DMS79 (cell line): ENCODE results near the gene CTPS1.

Experiments
- DNase-seq: peaks from one replicate; lab custom pipeline; 2025; lab: John Stamatoyannopoulos, UW

CTPS1 gene

DNA sequence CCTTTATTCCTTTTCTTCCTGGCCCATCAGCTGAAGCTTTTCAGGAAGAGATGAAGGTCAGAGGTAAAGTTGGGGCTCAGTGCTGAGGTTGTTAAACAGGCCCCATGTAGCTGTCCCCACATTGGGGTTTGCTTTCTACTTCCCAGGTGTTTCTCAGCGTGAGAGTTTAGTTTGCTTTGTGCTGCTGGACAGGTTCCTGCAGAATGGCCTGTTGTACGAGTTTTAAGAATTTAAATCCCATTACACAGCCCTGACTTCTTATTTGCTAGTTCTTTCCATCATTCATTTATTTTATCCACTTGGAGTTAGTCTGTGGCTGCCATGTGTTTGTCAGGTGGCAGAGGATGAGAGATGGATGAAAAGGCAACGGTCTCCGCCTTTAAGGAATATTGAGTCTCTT, 19.2 kb downstream of the CTPS1 start:
- DNase-seq, result no peak

DNA sequence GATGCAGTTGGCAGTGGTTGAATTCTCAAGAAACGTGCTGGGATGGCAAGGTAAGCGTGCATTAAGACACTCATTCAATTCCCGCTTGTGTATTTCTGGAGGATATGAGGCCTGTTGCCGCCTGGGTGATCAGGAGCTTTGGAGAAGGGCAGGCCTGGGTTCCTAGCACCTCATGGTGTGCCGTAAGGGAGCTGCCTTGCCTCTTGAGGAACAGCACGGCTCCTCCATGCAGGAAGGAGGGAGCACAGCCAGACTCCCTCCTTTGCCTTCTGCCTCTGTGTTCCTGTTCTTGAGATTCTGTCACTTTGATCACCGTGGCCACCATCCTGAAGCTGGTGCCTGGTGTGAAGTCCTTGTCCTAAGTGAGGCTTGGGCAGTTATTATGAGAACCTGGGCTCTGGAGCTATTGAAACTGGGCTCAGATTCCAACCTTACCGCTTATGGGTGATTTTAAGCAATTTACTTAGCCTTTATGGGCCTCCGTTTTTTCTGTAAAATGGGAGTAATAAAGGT, 23.7 kb downstream of the CTPS1 start:
- peak; percentile 10 for DNase-seq

DNA sequence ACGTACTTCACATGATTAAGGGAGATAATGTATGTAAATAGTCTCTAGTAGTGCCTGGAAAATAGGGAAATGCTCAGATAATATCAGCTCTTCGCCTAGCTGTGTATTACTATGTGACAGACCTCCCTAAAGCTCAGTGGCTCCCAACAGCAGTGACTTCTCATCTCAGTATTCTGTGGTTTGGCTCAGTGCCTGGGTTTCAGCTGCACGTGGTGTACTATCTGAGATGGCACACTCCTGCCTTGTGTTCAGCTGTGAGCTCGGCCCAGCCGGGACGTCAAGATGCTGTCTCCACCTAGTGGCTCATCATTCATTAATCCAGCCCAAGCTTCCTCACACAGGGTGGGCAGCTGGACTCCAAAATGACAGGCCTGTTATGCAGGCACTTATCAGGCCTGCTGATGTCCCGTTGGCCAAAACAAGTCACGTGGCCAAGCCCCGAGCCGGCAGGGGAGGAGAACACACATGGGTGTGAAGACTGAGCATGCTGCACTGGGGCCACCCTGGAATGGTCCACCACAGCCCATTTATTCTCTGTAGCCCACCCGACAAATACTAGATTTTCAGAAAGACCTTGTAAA, 24.2 kb downstream of the CTPS1 start:
- DNase-seq, result peak; percentile 96

DNA sequence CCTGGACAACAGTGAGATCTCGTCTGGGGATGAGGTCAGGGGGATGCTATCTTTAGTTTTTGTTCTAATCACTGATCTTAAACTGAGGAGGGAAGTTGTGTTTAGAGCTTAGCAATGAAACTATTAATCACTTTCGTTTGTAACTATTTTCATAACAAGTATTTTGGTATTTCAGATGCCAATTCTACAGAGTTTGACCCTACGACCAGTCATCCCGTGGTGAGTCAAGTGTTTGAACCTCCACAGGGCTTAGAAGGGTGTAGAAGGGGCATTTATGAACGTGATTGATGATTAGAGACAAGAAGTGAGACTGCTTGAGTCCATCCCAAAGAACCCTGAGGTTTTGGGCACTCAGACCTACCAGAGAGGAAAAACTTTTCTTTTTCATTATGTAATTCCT, 26.4 kb downstream of the CTPS1 start:
- no peak for DNase-seq

DNA sequence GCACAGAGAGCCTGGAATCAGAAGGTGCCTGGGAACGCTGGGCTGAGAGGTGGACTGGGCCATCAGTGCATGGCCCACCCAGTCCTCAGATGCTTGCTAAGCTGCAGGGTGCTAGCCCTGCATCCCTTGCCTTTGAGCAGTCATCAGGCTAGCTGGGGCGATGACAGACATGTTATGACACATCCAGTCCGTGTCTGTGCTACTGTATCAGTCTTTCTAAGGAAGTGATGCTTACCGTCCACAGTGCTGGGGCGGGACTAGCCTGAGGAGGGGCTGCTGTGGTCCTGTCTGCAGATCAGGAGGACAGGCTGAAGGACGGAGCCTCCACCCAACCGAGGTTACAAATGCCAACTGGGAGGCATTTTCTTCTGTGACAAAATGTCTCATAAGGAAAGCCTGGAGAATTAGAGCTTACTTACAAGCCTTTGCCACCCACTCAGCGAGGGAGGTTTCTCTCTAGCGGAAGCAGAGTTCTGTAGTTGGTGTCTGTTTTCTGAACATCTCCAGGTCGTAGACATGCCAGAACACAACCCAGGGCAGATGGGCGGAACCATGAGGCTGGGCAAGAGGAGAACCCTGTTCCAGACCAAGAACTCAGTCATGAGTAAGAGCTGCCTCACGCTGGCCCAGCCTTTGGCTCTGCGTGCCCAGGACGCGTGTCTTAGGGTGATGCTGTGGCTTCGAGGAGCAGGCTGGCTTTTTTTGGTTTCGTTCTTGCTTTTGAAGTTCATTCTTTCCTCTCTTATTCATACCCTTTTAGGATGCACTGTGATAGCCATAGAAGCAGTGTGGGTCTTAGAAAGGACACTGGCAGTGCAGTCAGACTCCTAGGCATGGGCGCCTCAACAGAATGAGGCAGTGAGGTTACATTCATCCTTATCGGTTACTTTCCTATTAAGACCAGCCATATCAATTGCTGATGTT, 27.7 kb downstream of the CTPS1 start:
- DNase-seq, result no peak

DNA sequence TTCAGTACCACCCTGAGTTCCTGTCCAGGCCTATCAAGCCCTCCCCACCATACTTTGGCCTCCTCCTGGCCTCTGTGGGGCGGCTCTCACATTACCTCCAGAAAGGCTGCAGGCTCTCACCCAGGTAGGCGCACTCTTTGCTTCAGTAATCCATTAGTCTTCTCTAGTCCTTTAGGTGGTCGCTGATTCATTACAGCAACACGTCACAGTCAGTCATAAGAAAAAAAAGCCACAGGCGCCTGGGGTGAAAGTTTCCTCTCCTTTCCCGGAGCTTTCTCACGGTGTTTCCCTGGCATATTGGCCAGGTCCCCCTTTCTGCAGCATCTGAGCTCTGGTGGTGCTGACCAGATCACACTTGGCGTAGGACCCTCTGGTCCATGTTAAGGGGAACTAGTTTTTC, 30.0 kb downstream of the CTPS1 start:
- DNase-seq, result no peak

DNA sequence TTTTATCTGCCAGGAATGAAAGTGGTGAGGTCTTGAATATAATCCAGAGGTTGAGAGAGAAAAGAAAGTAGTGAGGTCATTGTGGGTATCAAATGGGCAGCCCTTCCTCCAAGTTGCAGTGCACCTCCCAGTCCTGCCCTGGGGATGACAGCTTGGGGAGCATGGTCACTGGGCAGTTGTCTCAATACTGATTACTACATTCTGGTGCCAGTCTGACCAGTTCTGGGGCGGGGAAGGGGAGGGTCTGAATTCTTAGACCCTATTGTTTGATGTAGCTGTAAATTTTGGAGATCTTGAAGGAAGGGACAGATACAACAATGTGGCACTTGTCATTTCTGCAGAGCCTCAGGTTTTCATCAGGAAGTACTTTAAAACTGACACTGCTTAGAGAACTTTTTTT, 30.8 kb downstream of the CTPS1 start:
- DNase-seq, result no peak

DNA sequence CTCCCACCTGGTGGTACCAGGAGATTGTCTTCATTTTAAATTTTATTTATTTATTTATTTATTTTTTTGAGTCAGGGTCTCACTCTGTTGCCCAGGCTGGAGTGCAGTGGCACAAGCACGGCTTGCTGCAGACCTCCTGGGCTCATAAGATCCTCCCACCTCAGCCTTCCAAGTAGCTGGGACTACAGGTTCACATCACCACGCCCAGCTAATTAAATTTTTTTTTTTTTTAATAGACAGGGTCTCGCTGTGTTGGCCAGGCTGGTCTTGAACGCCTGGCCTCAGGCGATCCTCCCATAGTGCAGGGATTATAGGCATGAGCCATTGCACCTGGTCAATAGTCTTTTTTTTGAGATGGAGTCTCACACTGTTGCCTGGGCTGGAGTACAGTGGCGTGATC, 33.5 kb downstream of the CTPS1 start:
- no peak for DNase-seq

DNA sequence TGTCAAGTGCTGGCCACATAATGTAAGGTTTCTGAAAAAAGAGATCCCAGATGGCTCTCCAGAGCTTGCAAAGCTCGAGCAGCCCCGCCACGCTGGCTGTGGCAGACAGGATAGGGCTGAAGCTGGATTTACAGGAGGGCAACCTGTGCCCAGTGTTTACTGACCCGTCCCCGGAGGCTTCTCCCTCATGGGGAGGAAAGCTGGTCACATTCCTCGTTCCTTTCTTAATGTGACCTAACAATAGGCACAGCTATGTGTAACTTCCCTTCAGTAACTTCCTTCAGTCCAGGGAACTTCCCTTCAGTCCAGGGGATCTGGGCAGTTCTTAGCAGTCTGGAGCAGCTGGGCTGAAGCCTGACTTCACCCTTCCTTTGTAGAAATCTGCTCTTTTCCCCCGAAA, 34.3 kb downstream of the CTPS1 start:
- DNase-seq, result no peak

DNA sequence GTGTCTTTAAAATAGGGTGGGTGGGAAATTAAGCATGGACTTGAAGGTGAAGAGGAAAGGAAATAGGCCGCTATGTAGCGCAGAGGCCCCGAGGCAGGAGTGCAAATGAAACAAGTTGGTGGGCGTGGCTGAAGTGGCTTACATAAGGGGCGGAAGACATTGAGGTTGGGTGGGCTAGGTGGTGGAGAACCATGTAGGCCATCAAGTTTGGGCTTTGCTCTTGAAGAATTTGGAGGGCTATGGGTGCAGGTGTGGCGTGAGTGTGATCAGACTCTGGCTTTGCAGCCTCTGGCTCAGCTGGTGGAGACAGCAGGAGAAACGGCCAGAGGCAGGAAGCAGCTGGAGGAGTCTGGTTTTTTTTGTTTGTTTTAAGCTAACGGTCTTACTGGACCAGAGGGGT, 35.4 kb downstream of the CTPS1 start:
- DNase-seq, result no peak

DNA sequence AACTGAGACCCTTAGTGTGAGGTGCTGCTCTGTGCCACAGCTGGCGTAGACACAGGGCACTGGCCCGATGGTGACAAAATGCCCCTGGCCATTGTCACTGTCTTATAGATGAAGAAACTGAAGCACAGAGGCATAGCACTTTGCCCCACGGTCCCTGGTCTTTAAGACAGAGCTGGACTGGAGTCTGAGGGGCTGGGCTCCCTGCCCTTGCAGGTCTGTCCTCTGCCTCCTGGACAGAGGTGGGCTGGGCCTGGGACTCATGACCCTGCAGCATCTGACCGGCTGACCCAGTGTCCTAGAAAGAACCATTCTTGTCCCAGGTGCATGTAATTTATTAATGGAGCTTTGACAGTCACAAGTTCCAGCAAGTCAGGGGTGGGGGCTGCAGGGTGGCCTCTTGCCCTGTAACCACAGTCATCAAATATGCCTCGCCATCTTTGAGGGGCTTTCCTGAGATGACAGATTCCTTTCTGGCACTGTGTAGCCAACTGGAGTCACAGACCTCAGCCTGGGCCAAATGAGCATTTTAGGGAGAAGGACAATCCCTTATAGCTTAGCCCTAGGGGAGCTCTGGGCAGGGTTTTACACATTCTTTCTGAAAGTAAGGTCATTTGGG, 35.9 kb downstream of the CTPS1 start:
- no peak for DNase-seq

DNA sequence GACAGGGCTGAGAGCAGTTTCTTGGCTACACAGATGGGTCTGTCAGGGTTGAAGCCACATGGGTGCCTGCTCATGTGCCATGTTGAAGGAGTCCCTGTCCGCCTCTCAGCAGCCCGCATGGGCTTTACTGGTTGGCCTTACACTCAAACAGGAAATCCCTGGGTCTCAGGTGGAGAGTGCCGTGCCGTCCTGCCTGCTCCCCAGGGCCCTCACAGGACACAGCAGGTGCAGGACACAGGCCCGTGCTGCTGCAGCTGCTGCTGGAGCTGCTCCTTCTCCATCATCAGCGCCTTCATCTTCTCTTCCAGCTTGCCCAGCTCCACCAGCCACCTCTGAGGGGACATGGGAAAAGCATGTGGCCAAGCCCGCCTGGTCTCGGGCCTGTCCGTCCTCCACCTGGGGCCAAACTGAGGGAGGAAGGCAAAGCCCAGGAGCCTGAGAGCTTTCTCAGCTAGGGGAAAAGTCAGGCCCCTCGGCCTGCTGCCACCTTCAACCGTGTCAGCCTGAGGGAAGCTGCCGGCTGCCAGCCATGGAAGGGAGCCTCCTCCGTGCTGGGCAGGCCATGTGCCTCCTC, 36.5 kb downstream of the CTPS1 start:
- DNase-seq, result no peak

DNA sequence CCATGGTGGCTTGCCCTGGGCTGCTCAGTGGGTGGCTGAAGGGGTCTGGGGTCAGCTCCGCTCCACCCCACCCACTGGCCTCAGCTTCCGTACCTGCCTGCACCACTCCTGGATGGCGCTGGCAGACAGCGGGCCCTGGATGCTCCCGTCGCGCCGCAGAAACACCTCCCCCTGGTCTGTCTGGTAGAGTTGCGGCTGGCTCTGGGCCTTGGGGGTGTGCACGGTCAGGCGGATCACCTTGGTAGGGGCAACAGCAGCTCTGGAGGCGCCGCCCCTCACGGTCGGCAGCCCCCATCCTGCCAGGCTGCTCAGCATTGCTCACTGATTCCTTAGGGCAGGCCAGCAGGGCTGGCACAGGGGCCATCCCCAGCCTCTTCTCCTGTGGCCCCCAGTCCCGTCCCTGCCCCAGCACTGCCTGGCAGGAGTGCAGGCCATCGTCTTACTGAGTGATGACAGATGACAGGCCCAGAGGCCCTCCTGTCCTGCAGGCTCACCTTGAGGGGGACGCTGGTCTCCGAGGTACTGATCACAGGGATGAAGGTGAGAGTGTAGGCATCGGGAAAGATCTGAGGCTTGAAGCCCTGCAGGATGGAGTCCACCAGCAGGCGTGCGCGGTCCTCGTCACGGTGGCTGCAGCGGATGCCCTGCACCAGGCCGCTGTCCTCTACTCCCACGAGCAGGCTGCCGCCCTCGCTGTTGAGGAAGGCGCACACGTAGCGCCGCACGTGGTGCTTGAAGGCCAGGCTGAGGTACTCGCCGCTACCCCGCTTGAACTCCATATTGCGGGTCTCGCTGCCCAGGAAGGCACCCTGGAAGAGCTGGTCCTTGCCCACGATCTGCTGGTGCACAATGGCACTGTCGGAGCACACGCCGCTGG, 37.9 kb downstream of the CTPS1 start:
- DNase-seq, result no peak

DNA sequence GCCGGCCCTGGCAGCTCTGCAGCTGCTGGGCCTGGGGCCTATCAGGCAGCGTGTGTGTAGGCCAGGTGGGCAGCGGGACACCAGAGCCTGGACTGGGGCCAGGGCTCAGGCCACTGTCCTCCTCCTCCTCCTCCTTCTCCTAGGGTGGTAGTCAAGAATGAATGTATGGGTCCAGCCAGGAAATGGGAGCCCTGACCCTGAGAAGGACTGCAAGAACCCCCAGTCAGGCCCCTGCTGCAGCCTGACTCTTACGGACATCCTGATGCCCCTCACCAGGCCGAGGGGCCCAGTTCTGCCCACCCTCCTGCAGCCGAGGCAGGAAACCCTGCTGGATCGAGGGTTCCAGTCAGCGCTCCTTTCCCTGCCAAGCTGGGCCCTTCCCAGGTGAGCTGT, 38.5 kb downstream of the CTPS1 start:
- no peak for DNase-seq

DNA sequence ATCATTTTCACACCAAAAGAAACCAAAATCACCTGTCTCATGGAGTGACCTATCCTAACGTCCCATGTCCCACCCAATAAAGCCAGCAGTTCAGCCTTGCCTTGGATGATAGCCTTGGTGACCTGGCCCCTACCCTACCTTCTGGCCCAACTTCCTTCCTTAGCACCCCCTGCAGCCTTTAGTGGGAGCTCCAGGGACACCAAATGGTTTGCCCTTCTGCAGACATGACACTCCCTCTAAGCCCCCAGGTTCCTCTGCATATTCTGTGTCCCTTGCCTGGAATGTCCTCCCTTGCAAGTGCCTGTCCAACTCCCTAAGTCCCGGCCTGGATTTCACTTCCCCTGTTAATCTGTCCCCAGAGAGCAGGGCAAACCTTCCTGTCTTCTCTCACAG, 39.9 kb downstream of the CTPS1 start:
- DNase-seq, result no peak

DNA sequence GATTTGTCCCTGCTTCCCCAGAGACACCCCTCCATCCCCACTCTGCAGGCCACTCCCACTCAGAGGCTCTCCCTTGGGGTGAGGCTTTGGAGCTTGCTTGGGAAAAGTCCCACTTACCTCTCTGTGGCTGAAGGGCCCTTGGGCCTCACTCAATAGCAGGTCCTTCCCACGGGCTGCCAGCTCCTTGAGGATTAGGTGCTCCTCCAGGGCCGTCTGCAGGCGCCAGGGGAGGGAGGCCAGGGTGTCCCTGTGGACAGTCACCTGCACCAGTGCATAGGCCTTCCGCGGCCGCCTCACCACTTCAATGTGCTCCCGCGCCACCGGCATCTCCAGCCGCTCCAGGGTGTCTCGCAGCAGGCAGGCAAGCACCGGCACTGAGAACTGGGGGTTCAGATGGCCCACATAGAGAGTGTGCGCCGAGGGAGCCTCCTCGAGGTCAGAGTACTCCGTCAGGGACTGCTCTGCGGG, 40.6 kb downstream of the CTPS1 start:
- peak; percentile 58 for DNase-seq

DNA sequence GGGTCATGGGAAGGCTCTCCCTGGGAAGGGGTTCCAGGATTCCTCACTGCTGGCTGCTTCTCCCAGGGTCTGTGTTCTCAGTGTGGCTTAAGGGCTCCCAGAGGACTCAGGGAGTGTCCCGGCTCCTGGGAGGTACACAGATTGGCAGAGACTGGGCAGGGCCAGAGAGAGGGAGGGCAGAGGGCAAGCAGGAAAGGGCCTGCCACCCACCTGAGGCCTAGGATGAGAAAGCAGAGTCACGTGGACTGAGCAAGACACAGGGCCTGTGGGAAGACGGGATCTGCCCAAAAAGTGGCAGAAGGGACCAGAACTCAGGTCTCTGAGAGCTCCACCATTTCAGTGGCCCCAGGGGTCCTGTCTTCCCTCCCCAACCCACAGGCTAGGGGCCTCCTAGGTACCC, 41.2 kb downstream of the CTPS1 start:
- DNase-seq, result no peak

DNA sequence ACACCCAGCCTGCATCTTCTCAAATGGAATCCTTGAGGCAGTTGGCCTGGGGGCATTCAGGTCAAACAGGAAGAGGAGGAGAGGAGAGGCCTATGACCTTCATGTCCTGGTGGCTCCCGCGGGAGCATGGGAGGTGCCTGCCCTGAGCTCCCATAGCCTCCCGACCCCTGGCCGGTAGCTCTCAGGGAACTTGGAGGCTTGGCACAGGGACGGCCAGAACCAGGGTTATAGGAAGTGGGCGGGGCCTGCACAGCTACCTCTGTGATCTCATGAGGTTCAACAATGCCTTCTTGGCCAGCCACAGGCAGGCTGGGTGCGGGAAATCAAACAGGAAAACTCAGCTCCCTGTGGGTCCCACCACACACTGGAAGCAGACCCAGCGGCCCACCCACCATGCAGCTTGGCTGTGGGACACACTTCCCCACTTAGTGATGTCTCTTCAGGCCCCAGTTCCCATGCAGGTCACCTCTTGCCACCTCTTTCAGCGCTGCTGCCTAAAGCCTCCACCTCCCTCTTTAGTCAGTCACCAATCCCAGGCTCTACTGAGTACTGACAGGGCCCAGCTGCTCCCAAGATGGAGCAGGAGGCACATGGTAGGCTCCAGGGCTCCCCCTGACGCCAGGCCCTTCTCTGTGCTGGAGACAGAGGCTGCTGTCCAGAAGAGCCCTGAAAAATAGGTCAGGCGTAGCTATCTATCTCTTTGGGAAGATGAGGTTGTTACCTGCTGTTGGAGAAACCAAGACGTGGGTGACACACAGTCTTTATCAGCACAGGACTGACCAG, 42.2 kb downstream of the CTPS1 start, which contains the start of gene SLFNL1:
Gene SLFNL1 (minus strand): TSS at position 200 of the 783 bp plus-strand sequence. CDS start 1,065 bp downstream, outside the sequence.
- no peak for DNase-seq

DNA sequence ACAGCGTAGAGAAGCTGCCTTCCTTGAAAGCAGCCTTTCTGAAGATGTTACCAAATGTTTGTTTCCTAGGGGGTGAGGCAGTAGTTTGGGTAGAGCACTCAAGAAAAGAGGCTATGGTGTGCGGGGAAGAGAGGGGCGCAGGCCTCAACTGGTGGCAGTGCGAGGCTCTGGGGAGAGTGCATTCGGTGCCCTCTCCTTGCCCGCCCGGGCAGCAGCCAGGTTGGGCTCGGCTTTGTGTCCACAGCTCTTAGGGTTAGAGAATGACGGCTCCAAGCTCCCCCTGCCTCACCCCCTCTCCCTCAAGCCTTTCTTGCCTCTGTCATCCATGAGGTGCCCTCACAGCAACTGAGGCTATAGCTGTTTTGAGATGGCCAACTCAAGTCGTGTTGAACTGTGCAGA, 42.9 kb downstream of the CTPS1 start:
- no peak for DNase-seq

DNA sequence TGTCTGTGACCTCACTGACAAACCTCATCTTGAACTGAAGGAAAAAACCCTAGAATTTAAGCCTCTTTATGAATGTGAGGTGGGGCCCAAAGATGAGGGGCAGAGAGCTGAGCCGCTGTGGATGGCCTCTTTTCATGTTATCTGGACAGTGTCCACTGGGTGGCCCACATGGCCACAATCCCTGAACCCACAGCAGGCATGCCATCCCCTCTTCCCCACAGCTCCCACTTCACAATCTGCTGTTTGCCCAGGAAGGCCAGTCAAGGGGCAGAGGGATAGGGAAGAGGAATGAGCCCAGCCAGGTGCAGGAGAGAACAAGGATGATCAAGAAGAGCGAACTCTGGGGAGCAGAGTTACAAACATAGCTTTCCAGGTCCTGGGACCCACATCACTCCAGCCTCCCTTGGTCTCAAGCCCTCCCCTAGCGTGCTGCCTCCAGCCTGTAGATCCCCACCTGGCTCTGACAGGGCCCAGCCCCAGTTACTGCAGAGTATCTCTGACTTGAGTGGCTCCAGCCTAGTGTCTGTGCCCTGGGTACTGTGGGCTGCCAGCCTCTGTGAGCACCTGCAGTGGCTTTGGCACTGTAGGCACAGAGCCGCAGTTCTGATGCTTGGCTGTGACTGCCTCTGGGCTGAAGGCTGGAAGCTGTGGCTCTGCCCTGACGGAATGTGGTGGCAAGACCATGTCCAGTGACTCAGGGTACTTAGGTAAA, 43.9 kb downstream of the CTPS1 start:
- no peak for DNase-seq
